GM12872 (cell line): ENCODE data around the gene SLC2A6.

Experiments used
- CTCF ChIP-seq: IDR thresholded peaks from 3 replicates; pipeline ENCODE4 v1.5.1; 2011; ENCODE audit warnings: low read depth, mild to moderate bottlenecking, low read length, moderate library complexity; ENCODE audit not compliant: insufficient read depth

SLC2A6 gene

DNA sequence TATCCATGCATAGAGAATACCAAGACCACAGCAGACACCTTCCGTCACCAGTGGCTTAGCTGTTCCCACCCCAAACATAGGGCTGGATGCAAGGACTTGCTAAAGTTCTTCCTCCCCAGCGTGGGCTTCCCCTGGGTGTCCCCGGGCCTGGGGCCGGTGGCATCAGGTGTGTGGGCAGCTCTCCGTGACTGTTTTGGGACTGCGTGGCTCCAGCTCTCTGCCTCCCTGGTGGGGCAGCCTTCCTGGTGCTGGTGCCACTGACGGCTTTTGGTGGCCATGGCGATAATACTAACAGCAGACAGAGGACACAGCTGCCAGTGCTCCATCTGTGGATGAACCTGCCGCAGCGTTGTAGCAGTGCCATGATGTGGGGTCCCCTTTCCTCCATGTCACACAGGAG is 14.3 kb downstream of the SLC2A6 start:
- no peak for TF ChIP-seq CTCF

GRCh38 chr9:133463864-133464615 is 14.9 kb downstream of the SLC2A6 start:
- no peak for TF ChIP-seq CTCF

DNA sequence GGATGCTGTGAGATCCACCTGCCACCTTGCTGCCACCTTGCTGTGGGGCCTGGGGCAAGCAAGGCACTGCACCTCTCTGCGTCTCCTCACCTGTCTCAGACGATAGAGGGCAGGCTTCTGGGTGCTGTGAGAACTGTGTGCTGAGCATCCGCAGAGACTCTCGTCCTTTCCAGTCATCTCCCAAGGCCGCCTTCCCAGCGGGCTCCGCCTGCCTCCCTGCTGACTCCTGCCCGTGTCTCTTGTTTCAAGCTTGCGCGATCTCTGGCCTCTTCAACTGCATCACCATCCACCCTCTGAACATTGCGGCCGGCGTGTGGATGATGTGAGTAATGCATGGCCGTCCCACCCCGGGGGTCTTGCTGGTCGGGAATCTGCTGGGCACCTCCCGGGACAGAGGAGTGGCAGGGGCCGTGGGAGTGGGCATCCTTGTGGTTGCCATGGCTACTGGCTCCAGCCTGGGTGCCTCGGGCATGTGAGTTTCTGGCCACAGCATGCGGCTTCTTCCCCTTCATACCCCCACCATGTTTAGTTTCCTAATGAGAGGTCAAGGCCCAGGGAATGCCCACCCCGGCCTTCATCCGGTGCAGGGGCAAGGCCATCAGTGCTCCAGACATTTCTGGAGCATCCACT is 15.6 kb downstream of the SLC2A6 start:
- TF ChIP-seq CTCF, result peak; percentile 48; the same call in 2 of the 3 replicates

- TF ChIP-seq CTCF, result peak; percentile 3; the same call in 1 of the 3 replicates
Observed at GRCh38 chr9:133461975-133462374, 16.9 kb downstream of the SLC2A6 start.

DNA sequence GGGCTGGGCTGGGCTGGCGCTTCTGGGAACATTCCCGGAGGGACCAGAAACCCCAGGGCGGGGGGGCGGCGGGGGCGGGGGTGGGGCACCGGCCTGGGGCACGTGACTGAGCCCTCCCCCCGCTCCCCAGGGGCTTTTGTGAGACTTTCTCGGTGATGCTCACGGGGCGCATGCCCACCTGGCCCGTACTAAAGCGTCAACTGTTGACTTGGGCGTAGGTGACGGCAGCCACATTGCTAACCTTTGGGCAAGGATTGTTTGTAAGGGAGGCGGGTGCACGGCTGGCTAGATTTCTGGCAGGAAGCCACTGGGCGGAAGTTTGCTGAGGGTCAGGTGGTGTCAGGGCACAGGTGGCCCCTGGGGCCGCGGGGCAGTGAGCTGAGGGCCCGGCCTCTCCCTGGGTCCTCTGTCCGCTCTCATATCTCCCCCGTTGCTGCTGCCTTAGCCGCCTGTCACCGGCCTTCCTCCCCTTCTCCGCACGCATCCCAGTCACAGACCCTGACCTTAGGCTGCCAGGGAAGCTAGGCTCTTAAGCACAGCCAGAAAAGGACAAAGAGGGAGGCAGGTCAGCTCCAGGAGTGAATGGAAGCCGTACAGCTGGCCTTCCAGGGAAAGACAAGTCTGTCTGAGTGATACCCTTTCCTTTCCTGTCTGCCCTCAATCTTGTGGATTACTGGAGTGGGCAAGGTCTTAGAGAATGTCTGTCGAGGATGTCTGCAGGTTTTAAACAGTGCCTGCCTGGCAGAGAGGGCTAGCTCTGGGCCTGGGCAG is 18.3 kb downstream of the SLC2A6 start:
- TF ChIP-seq CTCF, result no peak

DNA sequence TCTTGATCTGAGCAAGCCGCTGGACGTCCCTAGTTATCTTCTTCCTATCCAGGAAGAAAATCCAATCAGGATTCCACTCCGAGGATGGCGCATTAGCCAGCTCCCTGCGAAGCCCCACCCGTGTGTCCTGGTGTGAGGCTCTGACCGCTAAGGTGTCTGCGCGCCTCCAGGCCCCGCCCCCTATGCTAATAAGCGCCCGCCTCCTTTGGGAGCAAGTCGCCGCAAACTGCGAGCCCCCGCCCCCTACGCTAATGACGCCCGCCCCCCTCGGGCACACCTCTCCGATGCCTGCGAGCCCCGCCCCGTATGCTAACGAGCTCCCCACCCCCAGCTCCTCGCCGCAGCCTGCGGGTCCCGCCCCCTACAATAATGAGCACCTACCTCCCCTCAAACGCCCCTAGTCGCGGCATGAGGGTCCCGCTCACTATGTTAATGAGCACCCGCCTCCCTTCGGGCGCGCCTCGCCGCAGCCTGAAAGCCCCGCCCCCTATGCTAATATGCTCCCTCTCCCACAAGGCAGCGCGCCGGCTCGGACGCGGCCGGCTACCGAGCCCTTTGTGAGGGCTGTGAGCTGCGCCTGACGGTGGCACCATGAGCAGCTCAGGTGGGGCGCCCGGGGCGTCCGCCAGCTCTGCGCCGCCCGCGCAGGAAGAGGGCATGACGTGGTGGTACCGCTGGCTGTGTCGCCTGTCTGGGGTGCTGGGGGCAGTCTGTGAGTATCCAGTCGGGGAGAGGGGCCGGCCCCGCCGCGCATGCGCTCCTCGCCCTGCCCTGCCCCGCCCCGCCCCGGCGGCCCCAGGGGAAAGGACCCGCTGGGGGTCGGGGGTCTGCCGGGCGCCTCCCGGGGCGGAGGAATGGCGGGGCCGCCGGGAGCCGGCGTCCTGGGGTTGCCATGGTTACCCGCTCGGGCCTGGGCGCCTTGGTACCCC is 19.2 kb downstream of the SLC2A6 start, which contains the start of gene CACFD1:
TSS of gene CACFD1 (plus strand) at position 503 of the 929 bp plus-strand sequence. CDS start at position 592, 89 bp downstream.
- no peak for TF ChIP-seq CTCF
